OCI-LY7 (cell line): Measurements from ENCODE around the gene SYTL5. TPM values are rescaled to one million over a fixed set of nuclear protein-coding genes. Genes with fewer than 3 reads are reported as not detected.

Experiments used
- BruUV-seq: library from RNA; stranded (reverse); fragments of 400-500 nt; replicated peaks from 2 replicates; lab custom pipeline; 2021; lab: Mats Ljungman, UMichigan
- CTCF ChIA-PET: fragments of 300-600 bp; sonication (Branson Sonifier 250); formaldehyde crosslinking; loops from one replicate; lab custom pipeline; 2022; ENCODE audit warnings: antibody characterized with exemption; ENCODE audit not compliant: unreplicated experiment; lab: Charles Lee
- POLR2A ChIA-PET: fragments of 300-600 bp; sonication (Branson Sonifier 250); formaldehyde crosslinking; loops from one replicate; lab custom pipeline; 2022; ENCODE audit warnings: antibody characterized with exemption; lab: Charles Lee
- DNase-seq: peaks from one replicate; pipeline ENCODE4 v3.0.0-alpha.2; 2015; ENCODE audit warnings: low spot score
- H2AFZ ChIP-seq: fragments of 200-600 bp; sonication (generic), shearing (Covaris generic); 2 replicates; pipeline ENCODE4 v1.6.1; 2014; ENCODE audit warnings: mild to moderate bottlenecking, antibody characterized with exemption, low read length, moderate library complexity
- H3K27ac ChIP-seq: fragments of 200-600 bp; sonication (generic); 2 replicates; pipeline ENCODE4 v1.5.1; 2014; ENCODE audit warnings: mixed run types, low read depth, mild to moderate bottlenecking, moderate library complexity, low read length, inconsistent platforms; ENCODE audit not compliant: poor library complexity, severe bottlenecking
- H3K36me3 ChIP-seq: fragments of 200-600 bp; sonication (generic); 2 replicates; pipeline ENCODE4 v1.6.1; 2014; ENCODE audit warnings: mild to moderate bottlenecking, antibody characterized with exemption, low read length, moderate library complexity, mixed read lengths; ENCODE audit not compliant: insufficient read depth
- H3K4me1 ChIP-seq: fragments of 200-600 bp; sonication (generic); 2 replicates; pipeline ENCODE4 v1.5.1; 2014; ENCODE audit warnings: mild to moderate bottlenecking, low read length; ENCODE audit not compliant: insufficient read depth, poor library complexity, severe bottlenecking
- H3K4me2 ChIP-seq: fragments of 200-600 bp; sonication (generic); 2 replicates; pipeline ENCODE4 v1.6.1; 2014; ENCODE audit warnings: mild to moderate bottlenecking, low read length
- H3K4me3 ChIP-seq: fragments of 200-600 bp; sonication (generic); 2 replicates; pipeline ENCODE4 v1.5.1; 2014; ENCODE audit warnings: mild to moderate bottlenecking, low read depth, low read length; ENCODE audit not compliant: poor library complexity, severe bottlenecking
- H3K79me2 ChIP-seq: fragments of 200-600 bp; sonication (generic); 2 replicates; pipeline ENCODE4 v1.6.1; 2016; ENCODE audit warnings: low read depth, mild to moderate bottlenecking, low read length, moderate library complexity, mixed read lengths; ENCODE audit not compliant: insufficient read depth
- H3K9me2 ChIP-seq: fragments of 200-600 bp; sonication (generic); 2 replicates; pipeline ENCODE4 v1.6.1; 2016; ENCODE audit warnings: mild to moderate bottlenecking, low read length, mixed read lengths; ENCODE audit not compliant: insufficient read depth
- H3K9me3 ChIP-seq: fragments of 200-600 bp; sonication (generic); 2 replicates; pipeline ENCODE4 v1.6.1; 2014; ENCODE audit warnings: mild to moderate bottlenecking, mixed run types, low read length, mixed read lengths
- H4K20me1 ChIP-seq: fragments of 200-600 bp; sonication (generic); 2 replicates; pipeline ENCODE4 v1.6.1; 2014; ENCODE audit warnings: mild to moderate bottlenecking, antibody characterized with exemption, low read length, moderate library complexity, mixed read lengths; ENCODE audit not compliant: insufficient read depth
- CTCF ChIP-seq: fragments of 200-600 bp; sonication (generic); conservative IDR thresholded peaks from 2 replicates; pipeline ENCODE4 v1.5.1; 2014; ENCODE audit warnings: mild to moderate bottlenecking, antibody characterized with exemption, low read length, moderate library complexity, mixed read lengths
- EZH2phosphoT487 ChIP-seq: fragments of 200-600 bp; sonication (generic); IDR thresholded peaks from 2 replicates; pipeline ENCODE4 v1.6.1; 2018; ENCODE audit warnings: low read depth, borderline replicate concordance, mild to moderate bottlenecking, mixed run types, antibody characterized with exemption, low read length, moderate library complexity, mixed read lengths
- intact Hi-C: fragments of 100-400 bp; cut with micrococcal nuclease; formaldehyde crosslinking; loops from one replicate; pipeline ENCODE4 v1.10.0; 2022; ENCODE audit not compliant: unreplicated experiment
- total RNA-seq, 2 experiments: library from RNA; depleted of rRNA in 1 of 2; stranded (reverse); fragments of >200 nt in 1 of 2; shearing (Covaris generic) in 1 of 2; gene quantifications; 2 replicates each; pipeline ENCODE4 v1.2.3, GENCODE V29; 2014 to 2022

SYTL5 gene
- total RNA-seq, 2 experiments from 2014 or later, result not detected

- intact Hi-C loops, result no loop called here
- no peaks in the 10 kb centered on the region for H3K79me2 ChIP-seq
- TF ChIP-seq EZH2phosphoT487, result no peak
- TF ChIP-seq CTCF, result no peak
- H3K36me3 ChIP-seq, result no peaks in the 10 kb centered on the region
- no peak overlapping the region for H3K27ac ChIP-seq
- no peaks in the 10 kb centered on the region for H3K9me3 ChIP-seq
- CTCF ChIA-PET, result no interaction called here
- no peak overlapping the region for H3K4me3 ChIP-seq
- H3K9me2 ChIP-seq, result no peaks in the 10 kb centered on the region
- POLR2A ChIA-PET, result no interaction called here
- H4K20me1 ChIP-seq, result no peaks in the 10 kb centered on the region
- BruUV-seq, result no TSS peak
- no peak for DNase-seq
- H3K4me2 ChIP-seq, result no peak overlapping the region
- no peak overlapping the region for H2AFZ ChIP-seq
- no peaks in the 10 kb centered on the region for H3K4me1 ChIP-seq
These were observed 150.5 kb downstream of the SYTL5 start for GRCh38 chrX:38156838-38157237.

DNA sequence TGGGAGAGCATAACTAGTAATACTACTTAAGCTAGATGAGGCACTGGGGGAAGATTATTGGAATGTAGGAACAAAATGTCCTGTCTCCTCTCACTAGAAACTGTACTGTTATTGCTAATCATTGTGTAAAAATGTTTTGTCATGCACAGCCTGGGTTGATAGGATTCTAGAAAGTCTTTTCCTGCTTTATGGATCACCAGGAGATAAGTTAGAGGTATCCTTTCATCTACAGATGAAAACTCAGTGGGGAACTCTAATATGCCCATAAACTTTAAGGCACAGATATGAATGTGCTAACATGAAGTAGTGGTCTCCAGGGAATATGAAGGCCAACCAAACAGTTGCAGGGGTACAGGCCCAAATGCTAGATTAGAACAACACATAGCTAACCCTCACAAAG, 156.8 kb downstream of the SYTL5 start:
- Histone ChIP-seq H3K4me1 (no peaks in the 10 kb centered on the region), H3K36me3 (no peaks in the 10 kb centered on the region), H3K79me2 (no peaks in the 10 kb centered on the region), H2AFZ (no peak overlapping the region), H3K9me2 (no peaks in the 10 kb centered on the region), H3K4me2 (no peak overlapping the region), H3K4me3 (no peak overlapping the region), H3K27ac (no peak overlapping the region), H4K20me1 (no peaks in the 10 kb centered on the region), H3K9me3 (no peaks in the 10 kb centered on the region)
- intact Hi-C loops, result loop anchor here (10.0 kb wide), 1 partner anchor 308 kb away; no protein-coding TSS in a partner anchor
- ChIA-PET CTCF (no interaction called here), POLR2A (no interaction called here)
- no peak for DNase-seq
- BruUV-seq, result no TSS peak
- no peak for TF ChIP-seq CTCF
- no peak for TF ChIP-seq EZH2phosphoT487

- intact Hi-C loops, result loop anchor here (5.0 to 10.0 kb wide), 2 partner anchors 310 to 653 kb away; no protein-coding TSS in a partner anchor
- no peaks in the 10 kb centered on the region for H4K20me1 ChIP-seq
- no peaks in the 10 kb centered on the region for H3K36me3 ChIP-seq
- no peak for DNase-seq
- H3K9me3 ChIP-seq, result no peaks in the 10 kb centered on the region
- ChIA-PET POLR2A (interaction anchor here (0.6 kb wide), 1 partner anchor 193 kb away, joined by 3 read pairs; no protein-coding TSS in a partner anchor), CTCF (no interaction called here)
- no peak overlapping the region for H3K27ac ChIP-seq
- H2AFZ ChIP-seq, result no peak overlapping the region
- no peaks in the 10 kb centered on the region for H3K79me2 ChIP-seq
- no peak overlapping the region for H3K4me2 ChIP-seq
- no peaks in the 10 kb centered on the region for H3K4me1 ChIP-seq
- TF ChIP-seq EZH2phosphoT487 (no peak), CTCF (no peak)
- no peak overlapping the region for H3K4me3 ChIP-seq
- BruUV-seq, result no TSS peak
- H3K9me2 ChIP-seq, result no peaks in the 10 kb centered on the region
These were observed 158.7 kb downstream of the SYTL5 start for GRCh38 chrX:38165023-38165422.
